Epithelial cell of esophagus (primary cell): ENCODE data around the gene RAB31.

Experiments
- DNase-seq: peaks from one replicate; pipeline ENCODE4 v3.0.0; 2010; ENCODE audit warnings: low read depth
- H3K4me3 ChIP-seq: 2 replicates; pipeline ENCODE4 v1.5.1; 2011; ENCODE audit warnings: mild to moderate bottlenecking, low read length, control low read depth
- TF ChIP-seq, protein P1 (sequence below): IDR thresholded peaks from 2 replicates; pipeline ENCODE4 v1.5.1; 2011; ENCODE audit warnings: low read depth, mild to moderate bottlenecking, low read length, control low read depth, inconsistent platforms; ENCODE audit not compliant: insufficient read depth; ENCODE audit errors: missing control alignments

The RAB31 gene

GRCh38 chr18:9751371-9752031 lies 43.4 kb downstream of the RAB31 start:
- H3K4me3 ChIP-seq = no peak overlapping the region
- TF ChIP-seq, protein P1, sequence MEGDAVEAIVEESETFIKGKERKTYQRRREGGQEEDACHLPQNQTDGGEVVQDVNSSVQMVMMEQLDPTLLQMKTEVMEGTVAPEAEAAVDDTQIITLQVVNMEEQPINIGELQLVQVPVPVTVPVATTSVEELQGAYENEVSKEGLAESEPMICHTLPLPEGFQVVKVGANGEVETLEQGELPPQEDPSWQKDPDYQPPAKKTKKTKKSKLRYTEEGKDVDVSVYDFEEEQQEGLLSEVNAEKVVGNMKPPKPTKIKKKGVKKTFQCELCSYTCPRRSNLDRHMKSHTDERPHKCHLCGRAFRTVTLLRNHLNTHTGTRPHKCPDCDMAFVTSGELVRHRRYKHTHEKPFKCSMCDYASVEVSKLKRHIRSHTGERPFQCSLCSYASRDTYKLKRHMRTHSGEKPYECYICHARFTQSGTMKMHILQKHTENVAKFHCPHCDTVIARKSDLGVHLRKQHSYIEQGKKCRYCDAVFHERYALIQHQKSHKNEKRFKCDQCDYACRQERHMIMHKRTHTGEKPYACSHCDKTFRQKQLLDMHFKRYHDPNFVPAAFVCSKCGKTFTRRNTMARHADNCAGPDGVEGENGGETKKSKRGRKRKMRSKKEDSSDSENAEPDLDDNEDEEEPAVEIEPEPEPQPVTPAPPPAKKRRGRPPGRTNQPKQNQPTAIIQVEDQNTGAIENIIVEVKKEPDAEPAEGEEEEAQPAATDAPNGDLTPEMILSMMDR = no peak
- no peak for DNase-seq

GRCh38 chr18:9753846-9754245 lies 45.7 kb downstream of the RAB31 start:
- H3K4me3 ChIP-seq = no peak overlapping the region
- DNase-seq = peak; percentile 90
- TF ChIP-seq, protein P1 = no peak

DNA sequence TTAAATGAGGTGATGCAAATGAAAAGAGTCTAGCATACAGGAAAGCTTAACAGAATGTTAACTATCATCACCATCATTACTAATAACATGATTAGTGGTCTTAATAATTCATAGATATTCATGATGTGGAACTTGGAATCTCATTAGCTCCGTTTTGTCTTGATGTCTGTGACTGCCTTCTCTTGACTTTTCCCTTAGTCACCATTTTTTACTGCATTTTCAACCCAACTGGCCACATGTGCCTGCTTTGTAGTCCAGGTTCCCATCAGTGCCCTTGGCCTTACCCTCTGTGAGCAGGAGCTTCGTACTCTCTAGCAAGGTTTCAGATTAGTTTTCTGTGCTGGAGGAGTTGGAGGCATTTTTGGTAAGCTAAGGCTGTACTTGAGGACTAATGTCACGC lies 47.0 kb downstream of the RAB31 start:
- TF ChIP-seq, protein P1 = no peak
- H3K4me3 ChIP-seq = no peak overlapping the region
- DNase-seq = no peak

DNA sequence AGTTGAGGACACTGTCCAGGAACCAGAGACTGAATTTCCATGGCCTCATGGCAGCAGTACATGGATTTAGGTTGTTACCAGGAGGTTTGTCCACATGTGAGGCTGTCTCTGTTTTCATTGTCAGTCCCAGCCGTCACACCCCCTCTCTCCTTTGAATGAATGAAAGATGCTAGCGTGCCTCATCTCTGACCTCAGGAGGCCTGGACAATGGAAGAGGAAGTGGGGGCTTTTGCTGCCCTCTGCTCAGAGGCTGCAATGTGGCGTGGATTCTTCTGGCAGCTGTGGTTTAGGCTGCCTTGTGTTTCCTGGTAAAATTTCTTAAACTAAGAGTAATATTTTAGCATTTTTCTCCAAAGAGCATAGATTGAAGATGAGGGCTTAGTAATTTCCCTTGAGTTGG lies 47.5 kb downstream of the RAB31 start:
- no peak overlapping the region for H3K4me3 ChIP-seq
- TF ChIP-seq, protein P1 = no peak
- no peak for DNase-seq

DNA sequence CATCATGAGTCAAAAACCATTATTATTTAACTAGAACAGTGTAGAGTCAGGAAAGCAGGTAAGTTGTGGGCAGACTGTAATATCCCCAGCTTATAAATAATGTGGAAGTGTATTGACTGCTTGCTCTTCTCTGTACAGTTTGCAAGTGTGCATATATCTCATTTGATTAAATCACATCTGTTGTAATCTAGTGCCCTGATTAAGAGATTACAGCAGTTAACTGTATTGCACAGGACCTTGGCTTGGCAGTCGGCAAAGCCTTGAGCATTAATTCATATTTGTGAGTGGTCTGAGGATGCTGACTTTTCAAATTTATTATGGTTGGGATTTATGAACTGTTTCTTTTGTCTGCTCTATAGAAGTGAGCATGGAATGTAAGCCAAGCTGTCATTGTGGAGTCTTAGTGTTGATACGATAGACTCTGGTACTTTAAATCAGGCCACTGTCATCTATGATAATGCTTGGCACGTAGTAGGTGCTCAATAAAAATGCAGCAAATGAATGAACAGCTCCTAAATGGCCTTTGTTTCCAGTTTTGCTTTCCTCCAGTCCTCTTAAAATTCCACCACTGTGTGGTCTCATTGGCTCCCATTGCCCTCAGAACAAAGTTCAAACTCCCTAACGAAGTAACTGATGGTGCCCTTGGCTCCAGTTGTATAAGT lies 48.3 kb downstream of the RAB31 start:
- TF ChIP-seq, protein P1 = no peak
- no peak for DNase-seq
- H3K4me3 ChIP-seq = no peak overlapping the region

GRCh38 chr18:9756933-9757470 lies 48.9 kb downstream of the RAB31 start:
- TF ChIP-seq, protein P1 = no peak

More at GRCh38 chr18:9756933-9757470, 48.9 kb downstream of the RAB31 start:
- DNase-seq = no peak
- H3K4me3 ChIP-seq = no peak overlapping the region
